ELF-1 (cell line): ENCODE measurements around the gene SCYGR7.
A peak's percentile ranks its signal among the peaks of the same experiment; 100 is the strongest.
"Not testable (repeated sequence)": the region's sequence is repeated elsewhere in the genome, so short reads cannot be mapped to it uniquely, and the experiment has no call there.

ENCODE experiments used
- DNase-seq: peaks from one replicate; pipeline ENCODE4 v3.0.0-alpha.2; 2016; ENCODE audit warnings: low read depth, low spot score

Gene SCYGR7, protein sequence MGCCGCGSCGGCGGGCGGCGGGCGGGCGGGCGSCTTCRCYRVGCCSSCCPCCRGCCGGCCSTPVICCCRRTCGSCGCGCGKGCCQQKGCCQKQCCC

GRCh38 chr2:227728035-227728434 lies at the start of gene SCYGR7:
Gene SCYGR7, plus strand, starts transcription at chr2:227728335. Its CDS starts 0 bp downstream, at chr2:227728335.
- no peak for DNase-seq

DNA sequence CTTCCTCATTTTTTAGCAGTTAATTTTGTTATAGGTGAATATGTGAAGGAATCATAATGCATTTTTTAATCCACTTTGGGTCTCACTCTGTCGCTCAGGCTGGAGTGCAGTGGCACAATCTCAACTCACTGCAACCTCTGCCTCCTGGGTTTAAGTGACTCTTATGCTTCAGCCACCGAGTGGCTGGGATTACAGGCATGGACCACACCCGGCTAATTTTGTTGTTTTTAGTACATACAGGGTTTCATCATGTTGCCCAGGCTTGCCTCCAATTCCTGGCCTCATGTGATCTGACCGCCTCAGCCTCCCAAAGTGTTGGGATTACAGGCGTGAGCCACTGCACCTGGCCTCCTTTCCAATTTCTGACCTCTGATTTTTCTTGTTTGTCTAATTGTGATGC lies 43.9 kb upstream of the SCYGR7 start:
- no peak for DNase-seq

GRCh38 chr2:227687189-227687588 lies 40.9 kb upstream of the SCYGR7 start:
- no peak for DNase-seq

GRCh38 chr2:227696990-227697679 lies 31.0 kb upstream of the SCYGR7 start:
- DNase-seq, result no peak

- DNase-seq, result no peak
Measured at GRCh38 chr2:227701556-227701955, 26.6 kb upstream of the SCYGR7 start.

GRCh38 chr2:227703280-227703732 lies 24.8 kb upstream of the SCYGR7 start:
- DNase-seq, result peak; percentile 89

GRCh38 chr2:227703961-227704360 lies 24.2 kb upstream of the SCYGR7 start:
- DNase-seq, result no peak

DNA sequence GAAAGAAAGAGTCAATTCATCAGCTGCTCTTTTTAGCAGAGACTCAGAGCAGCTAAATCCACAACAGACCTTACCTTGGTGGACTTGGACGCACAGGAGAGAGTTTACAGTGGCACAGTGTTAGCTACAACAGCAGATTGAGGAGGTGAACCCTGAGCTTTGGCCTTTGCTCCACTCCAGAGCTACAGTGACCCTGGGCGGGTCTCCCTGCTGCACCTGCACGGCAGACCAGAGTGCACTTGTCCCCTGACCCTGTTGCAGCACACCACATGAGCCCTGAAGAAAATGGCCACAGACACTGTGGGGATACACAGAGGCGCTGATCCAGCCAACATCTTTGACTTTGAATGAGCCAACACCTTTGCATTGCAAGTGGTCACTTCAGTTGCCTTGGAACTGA lies 21.3 kb upstream of the SCYGR7 start:
- no peak for DNase-seq

- no peak for DNase-seq
Measured at GRCh38 chr2:227707390-227707789, 20.7 kb upstream of the SCYGR7 start.

GRCh38 chr2:227710986-227711385 lies 17.1 kb upstream of the SCYGR7 start:
- DNase-seq, result no peak

DNA sequence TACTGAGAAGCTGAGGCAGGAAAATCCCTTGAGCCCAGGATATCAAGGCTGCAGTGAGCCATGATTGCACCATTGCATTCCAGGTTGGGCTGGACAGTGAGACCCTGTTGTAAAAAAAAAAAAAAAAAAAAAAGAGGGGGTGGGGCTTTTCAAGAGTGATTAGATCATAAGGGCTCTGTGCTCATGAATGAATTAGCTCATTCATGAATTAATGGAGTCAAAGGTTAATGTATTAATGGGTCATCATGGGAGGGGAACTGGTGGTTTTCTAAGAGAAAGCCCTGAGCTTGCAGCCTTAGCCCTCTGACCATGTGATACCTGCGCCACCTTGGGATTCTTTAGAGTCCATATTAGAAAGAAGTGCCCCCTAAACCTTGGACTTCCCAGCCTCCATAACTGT lies 14.8 kb upstream of the SCYGR7 start:
- DNase-seq, result peak; percentile 30

DNA sequence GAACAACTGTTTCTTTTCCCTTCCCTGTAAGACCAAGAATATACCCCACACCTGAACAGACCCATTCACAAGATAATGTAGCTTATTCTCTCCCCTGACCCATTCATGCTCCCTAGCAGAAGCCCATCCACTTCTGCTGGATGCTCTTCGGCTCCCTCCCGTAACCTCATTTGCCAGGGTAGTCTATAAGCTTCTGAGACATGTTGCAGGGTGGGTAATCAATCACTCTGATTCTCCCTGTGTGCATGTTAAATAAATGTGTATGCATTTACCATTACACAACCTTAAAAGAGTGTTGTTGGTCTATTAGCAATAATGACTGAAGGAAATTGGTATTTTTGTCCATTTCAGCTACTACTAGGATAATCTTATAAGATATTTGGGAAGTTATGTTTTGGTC lies 11.6 kb upstream of the SCYGR7 start:
- DNase-seq, result no peak

- peak; percentile 93 for DNase-seq
Measured at GRCh38 chr2:227717687-227718567, 10.2 kb upstream of the SCYGR7 start, which contains the start of gene SLC19A3. Gene SLC19A3, minus strand, starts transcription at chr2:227718028. Its CDS starts 15,710 bp downstream, at chr2:227702318.

DNA sequence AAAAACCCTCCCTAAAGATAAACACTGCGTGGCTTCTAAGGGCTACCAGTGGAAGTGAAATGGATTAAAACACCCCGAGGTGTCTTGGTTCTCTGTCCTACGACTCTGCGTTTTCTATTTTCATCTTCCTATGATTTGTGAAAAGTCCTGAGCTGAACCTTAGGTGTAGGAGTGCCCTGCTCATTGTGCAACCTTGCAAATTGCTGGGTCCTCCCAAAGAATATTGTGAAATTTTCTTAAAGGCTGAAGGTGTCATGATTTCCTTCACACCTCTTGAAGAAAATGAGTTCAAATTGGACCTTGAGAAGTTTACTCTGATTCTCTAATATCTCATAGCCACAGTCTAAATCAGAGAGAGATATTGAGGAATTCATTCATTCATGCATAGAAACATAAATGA lies 8.5 kb upstream of the SCYGR7 start:
- no peak for DNase-seq

GRCh38 chr2:227720680-227721079 lies 7.5 kb upstream of the SCYGR7 start:
- no peak for DNase-seq

GRCh38 chr2:227722821-227723220 lies 5.3 kb upstream of the SCYGR7 start:
- DNase-seq, result not testable (repeated sequence)

DNA sequence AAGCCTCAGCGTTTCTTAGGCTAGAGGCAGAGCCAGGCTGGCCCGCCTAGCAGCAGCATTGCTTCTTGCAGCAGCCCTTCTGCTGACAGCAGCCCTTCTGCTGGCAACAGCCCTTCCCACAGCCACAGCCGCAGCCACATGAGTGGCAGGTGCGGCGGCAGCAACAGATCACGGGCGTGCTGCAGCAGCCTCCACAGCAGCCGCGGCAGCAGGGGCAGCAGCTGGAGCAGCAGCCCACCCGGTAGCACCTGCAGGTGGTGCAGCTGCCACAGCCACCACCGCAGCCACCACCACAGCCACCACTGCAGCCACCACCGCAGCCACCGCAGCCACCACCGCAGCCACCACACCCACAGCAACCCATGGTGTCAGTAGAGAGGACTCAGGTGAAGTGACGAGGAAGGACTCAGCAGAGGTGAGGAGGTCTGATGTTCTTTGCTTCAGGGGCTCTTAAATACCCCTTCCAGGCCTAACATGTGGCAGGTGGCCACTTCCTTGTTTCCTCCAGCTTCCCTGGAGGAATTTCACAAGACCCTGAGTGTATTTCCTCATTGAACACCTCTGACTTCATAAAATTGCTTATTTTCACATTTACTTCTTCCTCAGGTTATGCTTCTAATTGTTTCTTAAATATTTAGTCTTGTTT lies 3.6 kb upstream of the SCYGR7 start, which contains the start of gene SCYGR6:
Gene SCYGR6 (minus strand): TSS at position 364 of the 646 bp plus-strand sequence. CDS start 0 bp downstream, at position 364.
- no peak for DNase-seq

DNA sequence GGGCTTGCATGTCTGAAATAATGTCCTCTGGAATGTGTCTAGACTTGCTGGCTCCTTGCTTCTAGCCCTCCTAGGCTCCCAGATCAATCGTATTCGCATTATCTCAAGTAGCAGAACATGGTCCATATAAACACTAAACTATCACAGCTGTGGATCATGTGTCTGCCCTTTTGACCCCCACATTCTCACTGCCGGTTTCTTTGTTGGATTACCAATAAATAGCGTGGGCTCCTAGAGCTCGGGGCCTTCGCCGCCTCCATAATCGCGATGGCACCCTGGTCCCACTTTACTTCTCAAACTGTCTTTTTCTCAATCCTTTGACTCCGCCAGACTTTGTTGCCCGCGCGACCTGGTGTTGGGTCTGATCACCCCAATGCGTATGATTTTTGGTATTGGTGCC lies 11.2 kb downstream of the SCYGR7 start:
- no peak for DNase-seq

DNA sequence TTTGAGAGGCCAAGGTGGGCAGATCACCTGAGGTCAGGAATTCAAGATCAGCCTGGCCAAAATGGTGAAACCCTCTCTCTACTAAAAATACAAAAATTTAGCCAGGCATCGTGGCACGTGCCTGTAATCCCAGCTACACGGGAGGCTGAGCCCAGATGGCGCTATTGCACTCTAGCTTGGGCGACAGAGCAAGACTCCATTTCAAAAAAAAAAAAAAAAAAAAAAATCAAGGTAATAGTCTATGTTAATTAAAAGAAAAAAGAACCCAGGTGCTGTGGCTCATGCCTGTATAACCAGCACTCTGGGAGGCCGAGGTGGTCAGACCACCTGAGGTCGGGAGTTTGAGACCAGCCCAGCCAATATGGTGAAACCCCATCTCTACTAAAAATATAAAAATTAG lies 12.6 kb downstream of the SCYGR7 start:
- DNase-seq, result peak; percentile 25

DNA sequence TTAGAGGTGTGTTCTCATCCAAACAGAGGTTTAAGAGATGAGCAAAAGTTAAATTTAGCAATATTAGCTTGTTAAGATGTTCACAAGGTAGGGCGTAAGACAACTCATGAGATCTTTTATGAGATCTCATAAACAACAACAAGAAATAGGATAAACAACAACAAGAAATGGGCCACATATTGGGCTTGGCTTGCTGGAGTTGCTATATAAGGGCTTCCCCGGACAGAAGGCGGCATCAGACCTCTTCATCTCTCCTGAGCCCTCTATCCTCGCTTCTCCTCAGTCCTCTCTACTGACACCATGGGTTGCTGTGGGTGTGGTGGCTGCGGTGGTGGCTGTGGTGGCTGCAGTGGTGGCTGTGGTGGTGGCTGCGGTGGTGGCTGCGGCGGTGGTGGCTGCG lies 17.5 kb downstream of the SCYGR7 start, which contains the start of gene SCYGR8:
Gene SCYGR8 (plus strand): TSS at position 301 of the 400 bp plus-strand sequence. CDS start 0 bp downstream, at position 301.
- no peak for DNase-seq

DNA sequence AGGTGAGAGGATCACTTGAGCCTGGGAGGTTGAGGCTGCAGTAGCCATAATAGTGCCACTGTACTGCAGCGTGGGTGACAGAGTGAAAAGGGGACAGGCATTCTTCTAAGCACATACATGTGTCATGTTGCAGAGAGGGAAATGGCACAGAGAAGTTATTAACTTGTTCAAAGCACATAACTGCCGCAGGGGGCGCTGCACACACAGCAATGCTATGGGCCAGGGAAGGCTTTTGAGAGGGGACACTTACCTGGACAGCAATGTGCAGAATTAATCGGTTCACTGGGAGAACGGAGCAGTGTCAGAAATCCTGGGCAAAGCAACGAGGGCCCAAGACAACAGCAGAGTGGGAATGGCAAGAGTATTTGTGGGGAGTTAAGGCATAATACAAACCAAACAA lies 19.9 kb downstream of the SCYGR7 start:
- DNase-seq, result peak; percentile 36

DNA sequence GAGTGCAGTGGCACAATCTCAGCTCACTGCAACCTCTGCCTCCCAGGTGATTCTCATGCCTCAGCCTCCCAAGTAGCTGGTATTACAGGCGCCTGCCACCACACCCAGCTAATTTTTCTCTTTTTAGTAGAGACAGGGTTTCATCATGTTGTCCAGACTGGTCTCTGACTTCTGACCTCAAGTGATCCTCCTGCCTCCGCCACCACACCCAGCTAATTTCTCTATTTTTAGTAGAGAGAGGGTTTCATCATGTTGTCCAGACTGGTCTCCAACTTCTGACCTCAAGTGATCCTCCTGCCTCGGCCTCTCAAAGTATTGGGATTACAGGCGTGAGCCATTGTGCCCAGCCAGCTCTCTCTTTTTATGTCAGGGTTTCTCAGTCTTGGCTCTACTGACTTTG lies 28.1 kb downstream of the SCYGR7 start:
- DNase-seq, result not testable (repeated sequence)
